ENCODE measurements around the gene SAXO2.
"Not testable (repeated sequence)": the region's sequence is repeated elsewhere in the genome, so short reads cannot be mapped to it uniquely, and the experiment has no call there.

DNA sequence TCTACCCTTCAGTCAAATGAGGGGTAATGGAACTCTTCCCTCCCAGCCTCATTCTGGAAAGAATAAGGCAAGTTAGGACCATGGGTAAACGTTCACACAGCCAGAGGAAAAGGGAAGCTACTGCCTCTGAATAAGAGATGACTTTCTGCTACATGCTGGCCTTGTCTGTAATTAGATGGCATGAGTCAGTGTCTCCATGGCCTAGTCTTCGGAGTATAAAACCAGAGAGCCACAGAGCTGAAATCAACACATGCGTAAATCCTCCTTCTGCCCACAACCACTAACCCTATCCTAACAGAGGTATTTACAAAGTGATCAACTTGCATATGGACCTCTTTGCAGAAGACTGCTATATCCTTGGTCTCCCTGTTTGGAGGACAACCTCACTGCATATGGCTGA is 14.4 kb upstream of the SAXO2 start:
- TF ChIP-seq EZH2 (IDR thresholded peaks at IDR 0.05; ENCODE audit: borderline replicate concordance, low read depth, low read length, poor library complexity, severe bottlenecking); CTCF (conservative IDR thresholded peaks at IDR 0.05; ENCODE audit: low read depth, low read length): not testable (repeated sequence)

Measured in A673 (cell line).